IMR-90 (cell line): Measurements from ENCODE around the gene GATA2. TPM values are rescaled to one million over a fixed set of nuclear protein-coding genes. Genes with fewer than 3 reads are reported as not detected.

Experiments used
- ATAC-seq: fragments of 200-7000 bp; cut with Tn5 transposase; 2 replicates; pipeline ENCODE4 v1.9.1; 2020; ENCODE audit warnings: low read depth, mild to moderate bottlenecking, moderate library complexity
- BruUV-seq: library from RNA; stranded (reverse); fragments of 400-500 nt; replicated peaks from 2 replicates; lab custom pipeline; 2021; lab: Mats Ljungman, UMichigan
- CTCF ChIA-PET: fragments of 300-600 bp; formaldehyde crosslinking; extraction: SDS; loops from one replicate; lab custom pipeline; 2021; ENCODE audit warnings: antibody characterized with exemption; lab: Yijun Ruan, JAX
- POLR2A ChIA-PET: fragments of 300-600 bp; sonication (Branson Sonifier 250); formaldehyde crosslinking; loops from one replicate; lab custom pipeline; 2022; ENCODE audit warnings: antibody characterized with exemption; ENCODE audit not compliant: unreplicated experiment; lab: Charles Lee
- DNase-seq: peaks from one replicate; pipeline ENCODE4 v3.0.0; 2013
- H2AFZ ChIP-seq: replicated peaks from 2 replicates; pipeline ENCODE3; 2013; ENCODE audit warnings: low read length, mild to moderate bottlenecking; ENCODE audit not compliant: poor library complexity
- H2AK5ac ChIP-seq: 2 replicates; pipeline ENCODE4 v1.6.1; 2013; ENCODE audit warnings: low read depth, low read length, inconsistent platforms
- H2AK9ac ChIP-seq: replicated peaks from 2 replicates; pipeline ENCODE3; 2013; ENCODE audit warnings: mild to moderate bottlenecking, low read depth, low read length, moderate library complexity; ENCODE audit not compliant: poor library complexity
- H2BK120ac ChIP-seq: 2 replicates; pipeline ENCODE4 v1.6.1; 2013; ENCODE audit warnings: low read depth, low read length, inconsistent platforms
- H2BK15ac ChIP-seq: 3 replicates; pipeline ENCODE4 v1.6.1; 2013; ENCODE audit warnings: low read depth, low read length, inconsistent platforms
- H2BK20ac ChIP-seq: 2 replicates; pipeline ENCODE4 v1.6.1; 2013; ENCODE audit warnings: low read depth, mild to moderate bottlenecking, inconsistent platforms, low read length, moderate library complexity
- H2BK5ac ChIP-seq: 2 replicates; pipeline ENCODE4 v1.6.1; 2013; ENCODE audit warnings: mild to moderate bottlenecking, low read depth, low read length, inconsistent platforms; ENCODE audit not compliant: poor library complexity, severe bottlenecking
- H3K14ac ChIP-seq: replicated peaks from 2 replicates; pipeline ENCODE4 v1.6.1; 2013; ENCODE audit warnings: low read depth, low read length, inconsistent platforms
- H3K18ac ChIP-seq: 2 replicates; pipeline ENCODE4 v1.6.1; 2013; ENCODE audit warnings: low read depth, low read length, control low read depth
- H3K23ac ChIP-seq: 2 replicates; pipeline ENCODE4 v1.6.1; 2013; ENCODE audit warnings: low read depth, low read length, inconsistent platforms
- H3K27ac ChIP-seq: 2 replicates; pipeline ENCODE4 v1.5.1; 2013; ENCODE audit warnings: mild to moderate bottlenecking, control low read depth, low read length; ENCODE audit not compliant: insufficient read depth
- H3K27me3 ChIP-seq: 2 replicates; pipeline ENCODE4 v1.6.1; 2013; ENCODE audit warnings: low read length; ENCODE audit not compliant: control insufficient read depth, insufficient read depth
- H3K36me3 ChIP-seq: 2 replicates; pipeline ENCODE4 v1.6.1; 2013; ENCODE audit warnings: low read length, mixed read lengths; ENCODE audit not compliant: control insufficient read depth, insufficient read depth
- H3K4ac ChIP-seq: 2 replicates; pipeline ENCODE4 v1.6.1; 2013; ENCODE audit warnings: low read depth, low read length, inconsistent platforms
- H3K4me1 ChIP-seq: 2 replicates; pipeline ENCODE4 v1.6.1; 2013; ENCODE audit warnings: low read length, mixed read lengths; ENCODE audit not compliant: control insufficient read depth, insufficient read depth
- H3K4me2 ChIP-seq: 2 replicates; pipeline ENCODE4 v1.6.1; 2013; ENCODE audit warnings: low read depth, mild to moderate bottlenecking, control low read depth, low read length, moderate library complexity
- H3K4me3 ChIP-seq: 2 replicates; pipeline ENCODE4 v1.5.1; 2013; ENCODE audit warnings: low read depth, mild to moderate bottlenecking, control low read depth, low read length, moderate library complexity; ENCODE audit not compliant: insufficient read depth
- H3K56ac ChIP-seq: 2 replicates; pipeline ENCODE4 v1.6.1; 2013; ENCODE audit warnings: low read length, inconsistent platforms; ENCODE audit not compliant: insufficient read depth; ENCODE audit errors: extremely low read depth
- H3K79me1 ChIP-seq, 2 experiments: 2 replicates each; pipeline ENCODE4 v1.6.1; 2013; ENCODE audit warnings: low read length in 2 of 2, inconsistent platforms in 1 of 2, low read depth in 1 of 2
- H3K9ac ChIP-seq: 2 replicates; pipeline ENCODE4 v1.6.1; 2013; ENCODE audit warnings: low read depth, low read length, control low read depth
- H3K9me1 ChIP-seq: 2 replicates; pipeline ENCODE4 v1.6.1; 2013; ENCODE audit warnings: low read length, inconsistent platforms; ENCODE audit not compliant: insufficient read depth
- H3K9me3 ChIP-seq: 2 replicates; pipeline ENCODE4 v1.6.1; 2013; ENCODE audit warnings: low read length; ENCODE audit not compliant: control insufficient read depth, insufficient read depth
- H4K20me1 ChIP-seq: 2 replicates; pipeline ENCODE4 v1.6.1; 2013; ENCODE audit warnings: low read length, inconsistent platforms; ENCODE audit not compliant: insufficient read depth
- H4K5ac ChIP-seq: 2 replicates; pipeline ENCODE4 v1.6.1; 2013; ENCODE audit warnings: mild to moderate bottlenecking, low read depth, low read length, control low read depth
- H4K8ac ChIP-seq, 2 experiments: 2 replicates each; pipeline ENCODE4 v1.6.1; 2013; ENCODE audit warnings: low read depth in 2 of 2, low read length in 2 of 2, control low read depth in 1 of 2, inconsistent platforms in 1 of 2
- H4K91ac ChIP-seq: 2 replicates; pipeline ENCODE4 v1.6.1; 2013; ENCODE audit warnings: low read depth, low read length, inconsistent platforms; ENCODE audit not compliant: insufficient read depth
- BHLHE40 ChIP-seq: fragments of 150-350 bp; IDR thresholded peaks from 2 replicates; pipeline ENCODE4 v1.6.1; 2016; ENCODE audit warnings: mild to moderate bottlenecking, low read depth, low read length
- CEBPB ChIP-seq: IDR thresholded peaks from 2 replicates; pipeline ENCODE4 v1.6.1; 2012; ENCODE audit warnings: low read depth, low read length, improper control_type of control experiment
- CHD1 ChIP-seq: IDR thresholded peaks from 2 replicates; pipeline ENCODE4 v1.6.1; 2012; ENCODE audit warnings: low read depth, low read length, improper control_type of control experiment
- MXI1 ChIP-seq: IDR thresholded peaks from 2 replicates; pipeline ENCODE4 v1.6.1; 2012; ENCODE audit warnings: low read depth, mild to moderate bottlenecking, low read length, moderate library complexity, borderline replicate concordance
- NFE2L2 ChIP-seq: fragments of 150-350 bp; IDR thresholded peaks from 2 replicates; pipeline ENCODE4 v1.6.1; 2016; ENCODE audit warnings: low read depth, mild to moderate bottlenecking, low read length
- RAD21 ChIP-seq: IDR thresholded peaks from 2 replicates; pipeline ENCODE4 v1.6.1; 2012; ENCODE audit warnings: low read length, improper control_type of control experiment
- RFX5 ChIP-seq: IDR thresholded peaks from 2 replicates; pipeline ENCODE4 v1.8.0; 2012; ENCODE audit warnings: low read depth, mild to moderate bottlenecking, low read length, moderate library complexity
- SMC3 ChIP-seq: fragments of 150-350 bp; IDR thresholded peaks from 2 replicates; pipeline ENCODE4 v1.6.1; 2016; ENCODE audit warnings: low read depth, mild to moderate bottlenecking, antibody characterized with exemption, low read length, moderate library complexity
- WGBS, 2 experiments: methylation state at CpG; one replicate each; pipeline versions ENCODE4 v1.1.5 to v1.1.7; 2013; ENCODE audit warnings: missing lambda C conversion rate in 2 of 2; ENCODE audit not compliant: insufficient read length in 1 of 2; ENCODE audit errors: extremely low coverage in 2 of 2; 5-methylcytosine and 5-hydroxymethylcytosine counted together
- dilution Hi-C: fragments of 300-500 bp; cut with HindIII; formaldehyde crosslinking; loops from one replicate; pipeline ENCODE4 v1.14.3; 2018; ENCODE audit warnings: low sequenced_read_pairs; ENCODE audit not compliant: unreplicated experiment
- in situ Hi-C: fragments of 300-500 bp; cut with MboI; formaldehyde crosslinking; loops from 3 replicates; pipeline ENCODE4 v1.14.3; 2019; ENCODE audit warnings: low sequenced_read_pairs, inconsistent platforms, mixed read lengths
- intact Hi-C: fragments of 100-400 bp; cut with micrococcal nuclease; formaldehyde crosslinking; loops from 2 replicates; pipeline ENCODE4 v1.10.0; 2022
- polyA plus RNA-seq, 3 experiments: library from polyadenylated mRNA; depleted of rRNA; stranded (reverse); fragments of >200 nt; gene quantifications; 2 replicates each; pipeline ENCODE4 v1.2.3, GENCODE V29; 2012; ENCODE audit warnings: low replicate concordance in 1 of 3
- total RNA-seq: library from RNA; depleted of rRNA; stranded (reverse); fragments of >200 nt; gene quantifications from 2 replicates; pipeline ENCODE4 v1.2.3, GENCODE V29; 2012
- TF ChIP-seq, protein P1 (sequence below): fragments of 150-350 bp; IDR thresholded peaks from 2 replicates; pipeline ENCODE4 v1.6.1; 2017; ENCODE audit warnings: mild to moderate bottlenecking, antibody characterized with exemption, low read length, low read depth

The GATA2 gene
- total and polyA plus RNA-seq, 2 of the 4 experiments (the other 2 are of a cell fraction), result 2.2 to 13.5 TPM

DNA sequence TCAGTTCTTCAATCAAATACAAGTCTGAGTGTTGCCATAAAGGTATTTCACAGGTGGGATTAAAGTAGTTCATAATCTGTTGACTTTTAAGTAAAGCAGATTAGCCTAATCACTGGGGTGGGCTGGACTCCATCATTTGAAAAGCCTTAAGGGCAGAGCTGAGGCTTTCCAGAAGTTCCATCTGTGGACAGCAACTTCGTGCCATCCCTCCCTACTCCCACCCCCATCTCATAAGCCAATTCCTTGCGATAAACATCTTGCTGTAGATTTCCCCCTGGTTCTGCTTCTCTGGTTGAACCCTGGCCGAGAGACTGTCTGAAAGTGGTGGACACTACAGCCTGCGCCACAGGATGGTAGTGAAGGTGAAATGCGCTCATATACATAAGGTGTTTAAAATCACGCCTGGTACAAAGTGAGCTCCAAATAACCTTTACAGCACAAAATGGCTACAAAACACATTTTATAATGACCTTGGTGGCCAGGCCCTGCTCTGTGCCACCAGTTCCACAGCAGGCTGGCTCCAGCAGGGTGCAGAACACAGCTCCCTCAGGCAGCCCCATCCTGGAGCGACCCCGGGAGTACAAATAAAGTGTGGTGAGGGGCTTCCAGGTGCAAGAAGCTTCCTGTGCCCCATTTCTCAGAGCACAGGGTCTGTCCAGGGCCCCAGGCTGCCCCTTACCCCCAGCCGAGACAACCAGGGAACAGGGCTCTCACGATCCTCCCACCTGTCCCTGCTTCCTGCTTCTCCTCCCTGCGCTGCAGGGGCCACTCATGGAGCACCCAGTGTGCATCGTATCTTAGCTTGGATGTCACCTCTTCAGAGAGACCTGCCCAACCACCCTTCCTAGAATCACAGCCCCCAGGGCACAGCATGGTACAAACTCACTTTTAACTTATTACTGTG is 25.8 kb upstream of the GATA2 start:
- no peak overlapping the region for H3K23ac ChIP-seq
- intact Hi-C loops, result no loop called here
- no peaks in the 10 kb centered on the region for H3K4me1 ChIP-seq
- no peak overlapping the region for H2BK5ac ChIP-seq
- no peaks in the 10 kb centered on the region for H4K20me1 ChIP-seq
- no peak overlapping the region for H3K18ac ChIP-seq
- POLR2A ChIA-PET, result no interaction called here
- dilution Hi-C loops, result no loop called here
- CTCF ChIA-PET, result no interaction called here
- H4K5ac ChIP-seq, result no peak overlapping the region
- no peak overlapping the region for H2AK9ac ChIP-seq
- no peak overlapping the region for H3K9ac ChIP-seq
- H2BK20ac ChIP-seq, result no peak overlapping the region
- H3K4me3 ChIP-seq, result no peak overlapping the region
- H3K36me3 ChIP-seq, result no peaks in the 10 kb centered on the region
- no peak overlapping the region for H2BK120ac ChIP-seq
- no TSS peak for BruUV-seq
- no peak overlapping the region for H2BK15ac ChIP-seq
- H3K4me2 ChIP-seq, result no peak overlapping the region
- WGBS, 2 experiments, result 0% methylated on average over 1 of the region's 12 CpGs; no CpG with 5 or more reads in 1 of the 2 experiments
- ATAC-seq, result no peak
- in situ Hi-C loops, result no loop called here
- TF ChIP-seq MXI1 (no peak), RFX5 (no peak), SMC3 (no peak), CHD1 (no peak), CEBPB (no peak), NFE2L2 (no peak), RAD21 (no peak), BHLHE40 (no peak)
- TF ChIP-seq, protein P1, sequence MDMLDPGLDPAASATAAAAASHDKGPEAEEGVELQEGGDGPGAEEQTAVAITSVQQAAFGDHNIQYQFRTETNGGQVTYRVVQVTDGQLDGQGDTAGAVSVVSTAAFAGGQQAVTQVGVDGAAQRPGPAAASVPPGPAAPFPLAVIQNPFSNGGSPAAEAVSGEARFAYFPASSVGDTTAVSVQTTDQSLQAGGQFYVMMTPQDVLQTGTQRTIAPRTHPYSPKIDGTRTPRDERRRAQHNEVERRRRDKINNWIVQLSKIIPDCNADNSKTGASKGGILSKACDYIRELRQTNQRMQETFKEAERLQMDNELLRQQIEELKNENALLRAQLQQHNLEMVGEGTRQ, result no peak
- peaks cover 4% of the 10 kb centered on the region for H3K9me3 ChIP-seq
- H2AFZ ChIP-seq, result no peak overlapping the region
- no peaks in the 10 kb centered on the region for H3K79me1 ChIP-seq
- H3K27ac ChIP-seq, result no peak overlapping the region
- no peak overlapping the region for H4K91ac ChIP-seq
- H3K56ac ChIP-seq, result no peak overlapping the region
- no peak overlapping the region for H3K14ac ChIP-seq
- H3K9me1 ChIP-seq, result 0 out of 2 replicates have a peak, but pooled peaks cover 5% of the 10 kb centered on the region
- H3K4ac ChIP-seq, result no peak overlapping the region
- no peak for DNase-seq
- peaks cover 34% of the 10 kb centered on the region for H3K27me3 ChIP-seq
- H4K8ac ChIP-seq, result no peak overlapping the region
- H2AK5ac ChIP-seq, result no peak overlapping the region
